NT2/D1 (cell line): ENCODE measurements around the gene CCDC172.

ENCODE experiments used
- DNase-seq: peaks from one replicate; pipeline ENCODE4 v3.0.0-alpha.2; 2011; ENCODE audit warnings: low read depth, low spot score
- H3K27me3 ChIP-seq: 2 replicates; pipeline ENCODE4 v1.6.0; 2011; ENCODE audit warnings: mild to moderate bottlenecking; ENCODE audit not compliant: insufficient read length, insufficient read depth
- H3K36me3 ChIP-seq: 2 replicates; pipeline ENCODE4 v1.6.1; 2011; ENCODE audit warnings: mild to moderate bottlenecking, low read length, mixed read lengths; ENCODE audit not compliant: insufficient read depth, insufficient read length
- H3K4me1 ChIP-seq: 2 replicates; pipeline ENCODE4 v1.5.1; 2011; ENCODE audit not compliant: insufficient read depth, insufficient read length
- H3K4me3 ChIP-seq: 2 replicates; pipeline ENCODE4 v1.5.1; 2011; ENCODE audit warnings: low read depth; ENCODE audit not compliant: insufficient read length
- H3K9ac ChIP-seq: 2 replicates; pipeline ENCODE4 v1.6.0; 2011; ENCODE audit warnings: low read depth; ENCODE audit not compliant: insufficient read length
- H3K9me3 ChIP-seq: 2 replicates; pipeline ENCODE4 v1.5.1; 2011; ENCODE audit warnings: mild to moderate bottlenecking, low read length; ENCODE audit not compliant: insufficient read depth
- SUZ12 ChIP-seq: IDR thresholded peaks from 2 replicates; pipeline ENCODE4 v1.6.1; 2011; ENCODE audit not compliant: insufficient read length, insufficient read depth; ENCODE audit errors: extremely low read depth
- YY1 ChIP-seq: IDR thresholded peaks from 2 replicates; pipeline ENCODE4 v1.6.1; 2011; ENCODE audit not compliant: insufficient read length, insufficient read depth
- ZNF274 ChIP-seq: IDR thresholded peaks from 2 replicates; pipeline ENCODE4 v1.6.1; 2011; ENCODE audit warnings: mild to moderate bottlenecking, low read depth, low read length

Gene CCDC172

DNA sequence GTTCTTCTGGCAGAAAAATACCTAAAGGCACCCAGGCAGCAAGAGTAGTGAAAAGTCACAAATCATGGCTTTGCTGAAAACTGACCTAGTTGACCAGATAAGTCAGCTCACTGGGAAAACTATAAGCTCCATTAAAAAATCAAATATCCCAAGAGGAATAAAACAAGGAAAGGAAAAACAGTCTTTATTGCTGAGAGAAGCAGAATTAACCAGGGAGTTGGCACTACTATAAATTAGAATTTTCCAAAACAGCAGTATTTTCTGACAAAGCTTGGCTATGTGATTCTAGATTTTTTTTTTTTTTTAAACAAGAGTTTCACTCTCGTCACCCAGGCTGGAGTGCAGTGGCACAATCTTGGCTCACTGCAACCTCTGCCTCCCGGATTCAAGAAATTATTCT, 12.6 kb downstream of the CCDC172 start:
- no peaks in the 10 kb centered on the region for H3K36me3 ChIP-seq
- H3K9ac ChIP-seq, result no peak overlapping the region
- H3K4me3 ChIP-seq, result no peak overlapping the region
- no peaks in the 10 kb centered on the region for H3K27me3 ChIP-seq
- no peaks in the 10 kb centered on the region for H3K4me1 ChIP-seq
- H3K9me3 ChIP-seq, result no peaks in the 10 kb centered on the region
- DNase-seq, result no peak
- TF ChIP-seq ZNF274 (no peak), SUZ12 (no peak), YY1 (no peak)

GRCh38 chr10:116352125-116352524, 27.9 kb downstream of the CCDC172 start:
- H3K27me3 ChIP-seq, result no peaks in the 10 kb centered on the region
- no peaks in the 10 kb centered on the region; the same call in 1 of the 2 replicates for H3K9me3 ChIP-seq
- no peak for DNase-seq
- no peaks in the 10 kb centered on the region for H3K4me1 ChIP-seq
- no peak for TF ChIP-seq ZNF274
- TF ChIP-seq YY1, result no peak
- no peak for TF ChIP-seq SUZ12
- no peak overlapping the region for H3K9ac ChIP-seq
- no peaks in the 10 kb centered on the region for H3K36me3 ChIP-seq
- H3K4me3 ChIP-seq, result no peak overlapping the region

- no peak for TF ChIP-seq SUZ12
- no peak for TF ChIP-seq YY1
- TF ChIP-seq ZNF274, result no peak
- Histone ChIP-seq H3K4me3 (no peak overlapping the region), H3K9me3 (no peaks in the 10 kb centered on the region; the same call in 1 of the 2 replicates), H3K4me1 (no peaks in the 10 kb centered on the region), H3K27me3 (no peaks in the 10 kb centered on the region), H3K9ac (no peak overlapping the region), H3K36me3 (no peaks in the 10 kb centered on the region)
- DNase-seq, result no peak
These were observed 29.6 kb downstream of the CCDC172 start for GRCh38 chr10:116353817-116354216.

- H3K4me3 ChIP-seq, result no peak overlapping the region
- TF ChIP-seq YY1, result no peak
- no peak for TF ChIP-seq SUZ12
- TF ChIP-seq ZNF274, result no peak
- no peak for DNase-seq
- H3K4me1 ChIP-seq, result no peaks in the 10 kb centered on the region
- no peaks in the 10 kb centered on the region; the same call in 1 of the 2 replicates for H3K9me3 ChIP-seq
- H3K9ac ChIP-seq, result no peak overlapping the region
- H3K27me3 ChIP-seq, result no peaks in the 10 kb centered on the region
- H3K36me3 ChIP-seq, result no peaks in the 10 kb centered on the region
These were observed 31.1 kb downstream of the CCDC172 start for GRCh38 chr10:116355341-116355740.

DNA sequence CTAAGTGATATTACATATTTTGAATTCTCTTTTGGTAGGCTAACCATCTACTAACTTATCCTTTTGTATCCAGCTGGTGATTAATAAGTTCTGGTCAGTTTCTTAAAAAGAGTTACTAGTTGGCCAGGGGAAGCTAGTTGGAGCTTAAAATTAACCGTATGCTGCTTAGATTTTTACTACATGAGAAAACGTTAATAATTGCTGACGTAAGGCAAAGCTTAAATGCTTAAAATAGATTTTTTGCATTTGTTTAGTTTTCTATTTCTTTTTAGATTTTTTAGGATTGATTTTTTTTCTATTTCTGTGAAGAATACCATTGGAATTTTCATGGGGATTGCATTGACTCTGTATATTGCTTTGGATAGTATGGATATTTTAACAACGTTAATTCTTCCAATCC, 32.6 kb downstream of the CCDC172 start:
- TF ChIP-seq ZNF274 (no peak), SUZ12 (no peak), YY1 (no peak)
- H3K9ac ChIP-seq, result no peak overlapping the region
- no peak for DNase-seq

DNA sequence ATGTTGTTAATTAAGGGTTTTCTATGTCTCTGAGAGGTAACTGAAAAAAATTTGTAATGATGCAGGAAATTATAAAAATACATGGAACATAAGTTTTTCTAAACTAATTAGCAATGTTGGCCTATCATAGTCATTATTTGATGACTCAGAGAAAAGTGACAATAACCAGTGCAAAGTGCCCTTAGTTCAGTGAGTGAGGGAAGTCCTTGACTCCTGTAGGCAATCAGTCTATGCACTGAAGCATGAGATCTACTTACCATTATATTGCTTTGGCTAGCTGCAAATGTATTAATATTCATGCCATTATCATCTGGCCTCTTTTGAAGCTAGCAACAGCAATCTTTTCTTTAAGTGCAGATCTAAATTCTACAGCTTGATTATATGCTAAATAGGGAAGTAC, 40.6 kb downstream of the CCDC172 start:
- Histone ChIP-seq H3K4me1 (no peaks in the 10 kb centered on the region), H3K27me3 (no peaks in the 10 kb centered on the region), H3K9me3 (no peaks in the 10 kb centered on the region), H3K36me3 (no peaks in the 10 kb centered on the region), H3K4me3 (no peak overlapping the region), H3K9ac (no peak overlapping the region)
- DNase-seq, result no peak
- TF ChIP-seq ZNF274 (no peak), YY1 (no peak), SUZ12 (no peak)

More for the DNA sequence above, 32.6 kb downstream of the CCDC172 start:
- Histone ChIP-seq H3K4me1 (no peaks in the 10 kb centered on the region), H3K36me3 (no peaks in the 10 kb centered on the region), H3K27me3 (no peaks in the 10 kb centered on the region), H3K9me3 (no peaks in the 10 kb centered on the region; the same call in 1 of the 2 replicates), H3K4me3 (no peak overlapping the region)

DNA sequence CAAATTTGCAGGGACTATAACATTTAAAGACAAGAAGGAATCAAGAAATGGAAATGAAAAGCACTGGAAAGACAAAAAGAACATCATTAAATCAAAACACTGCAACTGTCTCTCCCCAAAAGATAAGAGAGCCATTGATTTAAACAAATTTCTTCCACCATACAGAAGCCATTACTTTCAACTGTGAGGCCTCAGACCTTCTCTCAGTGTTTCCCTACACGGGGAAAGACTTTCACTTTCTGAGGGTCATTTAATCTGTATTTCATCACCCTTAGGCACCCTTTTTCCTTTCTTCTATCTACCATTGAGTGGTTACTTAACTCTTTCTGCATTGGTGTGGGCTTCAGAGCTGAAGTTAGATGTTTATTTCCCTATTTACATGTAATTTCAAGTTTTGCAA, 47.5 kb downstream of the CCDC172 start:
- no peaks in the 10 kb centered on the region for H3K9me3 ChIP-seq
- DNase-seq, result no peak
- TF ChIP-seq YY1 (no peak), SUZ12 (no peak)

More for the DNA sequence above, 47.5 kb downstream of the CCDC172 start:
- no peaks in the 10 kb centered on the region for H3K4me1 ChIP-seq
- no peaks in the 10 kb centered on the region for H3K36me3 ChIP-seq
- H3K27me3 ChIP-seq, result no peaks in the 10 kb centered on the region
- H3K9ac ChIP-seq, result no peak overlapping the region
- H3K4me3 ChIP-seq, result no peak overlapping the region
